NCI-H187 (cell line): ENCODE data around the gene APCDD1L.

Experiments
- DNase-seq, 2 experiments: peaks; one replicate each; lab custom pipeline; 2025; lab: John Stamatoyannopoulos, UW

The APCDD1L gene

GRCh38 chr20:58515233-58516212, at the start of gene APCDD1L:
Gene APCDD1L (minus strand): TSS chr20:58515399. CDS start chr20:58514707, 692 bp downstream.
- DNase-seq: no peak

- DNase-seq: no peak
Observed at GRCh38 chr20:58559368-58559729, 44.1 kb upstream of the APCDD1L start.

- no peak for DNase-seq
Observed at GRCh38 chr20:58558486-58559367, 43.5 kb upstream of the APCDD1L start.

GRCh38 chr20:58557733-58558342, 42.6 kb upstream of the APCDD1L start:
- no peak for DNase-seq

- no peak for DNase-seq
Observed at GRCh38 chr20:58556961-58557360, 41.8 kb upstream of the APCDD1L start.

GRCh38 chr20:58555078-58555765, 40.0 kb upstream of the APCDD1L start:
- no peak for DNase-seq

GRCh38 chr20:58554541-58554940, 39.3 kb upstream of the APCDD1L start:
- no peak for DNase-seq

GRCh38 chr20:58553841-58554240, 38.6 kb upstream of the APCDD1L start:
- no peak for DNase-seq

GRCh38 chr20:58553166-58553696, 38.0 kb upstream of the APCDD1L start:
- DNase-seq: no peak

GRCh38 chr20:58552366-58552934, 37.3 kb upstream of the APCDD1L start:
- DNase-seq: no peak

- no peak for DNase-seq
Observed at GRCh38 chr20:58551631-58552030, 36.4 kb upstream of the APCDD1L start.

- DNase-seq: no peak
Observed at GRCh38 chr20:58550275-58551059, 35.3 kb upstream of the APCDD1L start.

GRCh38 chr20:58549231-58550209, 34.3 kb upstream of the APCDD1L start:
- DNase-seq: no peak

GRCh38 chr20:58547623-58548475, 32.6 kb upstream of the APCDD1L start:
- DNase-seq: no peak

GRCh38 chr20:58546756-58547622, 31.8 kb upstream of the APCDD1L start:
- no peak for DNase-seq

- DNase-seq: no peak
Observed at GRCh38 chr20:58546416-58546711, 31.2 kb upstream of the APCDD1L start.
